ENCODE measurements around the gene SYNGR4. TPM values are rescaled to one million over a fixed set of nuclear protein-coding genes. Genes with fewer than 3 reads are reported as not detected.

Gene SYNGR4
- total RNA-seq (not detected in 2 replicates), polyA plus RNA-seq (not detected in 2 replicates), polyA minus RNA-seq (not detected in 2 replicates)
- total RNA-seq (2013), result not detected

GRCh38 chr19:48363810-48364597 lies at the start of gene SYNGR4, which contains the start of gene TMEM143:
Gene SYNGR4 (plus strand): TSS chr19:48364367. CDS start chr19:48365843, 1,476 bp downstream.
Gene TMEM143 (minus strand): TSS chr19:48363940. CDS start chr19:48363920, 20 bp downstream.
- H3K4me1 ChIP-seq (ENCODE audit: control insufficient read depth in 2 of 2, insufficient read depth in 2 of 2, low read length in 2 of 2), result peaks cover 5 to 20% of the 10 kb centered on the region in 2 donors
- H3K4me2 ChIP-seq (replicated peaks; ENCODE audit: low read depth, low read length, poor library complexity, severe bottlenecking), result peak within 1 kb of the TSS; percentile 97
- ChIA-PET POLR2A (interaction anchor here (0.6 to 1.7 kb wide), 16 partner anchors 26 to 1276 kb away, joined by 3 to 16 read pairs (median 4); partner anchors contain the start of genes EMP3, FTL, GRIN2D and KDELR1), CTCF (interaction anchor here (0.7 to 2.5 kb wide), 11 partner anchors 27 to 1505 kb away, joined by 3 to 21 read pairs (median 5); partner anchors contain the start of gene KDELR1)
- H3K9me3 Mint-ChIP-seq (ENCODE audit: insufficient read depth), result no peaks in the 10 kb centered on the region
- intact Hi-C loops (cut with micrococcal nuclease), result loop anchor here (1.0 to 5.0 kb wide), 12 partner anchors 27 to 1762 kb away; partner anchors contain the start of genes CALM3, CYTH2, DBP and GRWD1
- TF ChIP-seq CTCF (IDR thresholded peaks at IDR 0.05), result no peak
- TF ChIP-seq EZH2 (IDR thresholded peaks at IDR 0.05; ENCODE audit: borderline replicate concordance, insufficient read depth, low read depth, low read length, poor library complexity, severe bottlenecking), result no peak
- no peaks in the 10 kb centered on the region for H3K27me3 ChIP-seq (replicated peaks in 1 of 4; ENCODE audit: control extremely low read depth in 1 of 4, control insufficient read depth in 3 of 4, insufficient read depth in 4 of 4, low read length in 3 of 4)
- peaks cover 15% of the 10 kb centered on the region for H3K4me1 Mint-ChIP-seq
- H3K27ac ChIP-seq (ENCODE audit: low read length in 2 of 2), result peak within 1 kb of the TSS; percentile 93 to 97
- no peaks in the 10 kb centered on the region for H3K27me3 Mint-ChIP-seq
- peak within 1 kb of the TSS; percentile 97 for H3K27ac Mint-ChIP-seq
- H4K20me1 ChIP-seq (ENCODE audit: control insufficient read depth, insufficient read depth, low read length, poor library complexity, severe bottlenecking), result no peaks in the 10 kb centered on the region
- WGBS (ENCODE audit: insufficient coverage), result under 1% methylated on average over 53 of the region's 59 CpGs
- H3K4me3 Mint-ChIP-seq, result peak within 1 kb of the TSS; percentile 95
- H3K4me3 ChIP-seq (ENCODE audit: control extremely low read depth in 1 of 5, extremely low read depth in 1 of 5, insufficient read depth in 1 of 5, low read depth in 2 of 5, low read length in 4 of 5), result peak within 1 kb of the TSS; percentile 76 to 91 (median 85)
- peak; percentile 100 for DNase-seq
- ATAC-seq (ENCODE audit: low read depth), result peak; percentile 89
- H3K79me2 ChIP-seq (ENCODE audit: control insufficient read depth, insufficient read depth, low read length), result no peaks in the 10 kb centered on the region
- peak within 1 kb of the TSS; percentile 85 for H3K9ac ChIP-seq (ENCODE audit: low read length)
- H3K9me3 ChIP-seq (ENCODE audit: control extremely low read depth in 1 of 3, control insufficient read depth in 2 of 3, insufficient read depth in 1 of 3, low read length in 2 of 3), result no peaks in the 10 kb centered on the region
- H2AFZ ChIP-seq (ENCODE audit: insufficient read depth, low read depth, low read length, poor library complexity, severe bottlenecking), result peak within 1 kb of the TSS; percentile 95
- H3K36me3 ChIP-seq (replicated peaks in 1 of 2; ENCODE audit: control extremely low read depth in 1 of 2, control insufficient read depth in 1 of 2, extremely low read depth in 1 of 2, insufficient read depth in 2 of 2, low read length in 1 of 2), result peaks cover 0 to 3% of the 10 kb centered on the region in 2 experiments
